PC-9 (cell line): Measurements from ENCODE around the gene PRPF8.

ENCODE experiments used
- EZH2 ChIP-seq: fragments of 200-600 bp; sonication (generic); IDR thresholded peaks from 2 replicates; pipeline ENCODE4 v1.8.0; 2017; ENCODE audit warnings: antibody characterized with exemption, low read depth
- TF ChIP-seq, protein P1 (sequence below): fragments of 200-600 bp; sonication (generic); conservative IDR thresholded peaks from 2 replicates; pipeline ENCODE4 v1.6.1; 2017; ENCODE audit warnings: mixed run types, antibody characterized with exemption, mild to moderate bottlenecking, moderate library complexity

DNA sequence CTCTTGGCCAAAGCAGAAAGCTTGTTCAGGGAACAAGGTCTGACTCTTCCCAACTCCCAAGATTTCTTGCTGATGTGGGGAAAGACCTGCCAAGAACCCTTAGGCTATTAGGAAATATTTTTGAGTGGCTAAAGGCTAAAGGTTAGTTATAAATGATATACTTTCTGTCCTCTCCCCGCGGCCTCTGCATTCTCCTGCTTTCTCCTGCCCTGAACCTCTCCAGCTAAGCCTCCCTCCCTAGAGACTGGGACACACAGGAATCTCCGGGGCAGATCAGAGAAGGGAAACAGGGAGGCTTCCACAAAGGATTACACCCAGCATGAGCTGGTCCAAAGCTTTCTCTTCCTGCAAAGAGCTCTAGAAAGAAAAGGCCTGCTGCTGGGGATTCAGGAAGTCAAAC is 58.3 kb downstream of the PRPF8 start:
- TF ChIP-seq EZH2, result no peak
- TF ChIP-seq, protein P1, sequence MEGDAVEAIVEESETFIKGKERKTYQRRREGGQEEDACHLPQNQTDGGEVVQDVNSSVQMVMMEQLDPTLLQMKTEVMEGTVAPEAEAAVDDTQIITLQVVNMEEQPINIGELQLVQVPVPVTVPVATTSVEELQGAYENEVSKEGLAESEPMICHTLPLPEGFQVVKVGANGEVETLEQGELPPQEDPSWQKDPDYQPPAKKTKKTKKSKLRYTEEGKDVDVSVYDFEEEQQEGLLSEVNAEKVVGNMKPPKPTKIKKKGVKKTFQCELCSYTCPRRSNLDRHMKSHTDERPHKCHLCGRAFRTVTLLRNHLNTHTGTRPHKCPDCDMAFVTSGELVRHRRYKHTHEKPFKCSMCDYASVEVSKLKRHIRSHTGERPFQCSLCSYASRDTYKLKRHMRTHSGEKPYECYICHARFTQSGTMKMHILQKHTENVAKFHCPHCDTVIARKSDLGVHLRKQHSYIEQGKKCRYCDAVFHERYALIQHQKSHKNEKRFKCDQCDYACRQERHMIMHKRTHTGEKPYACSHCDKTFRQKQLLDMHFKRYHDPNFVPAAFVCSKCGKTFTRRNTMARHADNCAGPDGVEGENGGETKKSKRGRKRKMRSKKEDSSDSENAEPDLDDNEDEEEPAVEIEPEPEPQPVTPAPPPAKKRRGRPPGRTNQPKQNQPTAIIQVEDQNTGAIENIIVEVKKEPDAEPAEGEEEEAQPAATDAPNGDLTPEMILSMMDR, result no peak
